K562 (cell line): ENCODE data around the gene LAMA1. TPM values are rescaled to one million over a fixed set of nuclear protein-coding genes. Genes with fewer than 3 reads are reported as not detected.

Experiments
- CREBBP ChIP-seq: IDR thresholded peaks from one replicate; pipeline ENCODE4 v1.6.1; 2012; ENCODE audit warnings: low read depth, mild to moderate bottlenecking, control low read depth, inconsistent platforms, low read length
- IFI16 ChIP-seq: fragments of 250-450 bp; sonication (Bioruptor Pico); IDR thresholded peaks from 2 replicates; pipeline ENCODE4 v2.1.2; 2022; ENCODE audit warnings: mild to moderate bottlenecking, inconsistent platforms
- LCOR ChIP-seq: sonication (generic); formaldehyde crosslinking; IDR thresholded peaks from 2 replicates; pipeline ENCODE4 v1.8.0; 2022; ENCODE audit warnings: mild to moderate bottlenecking, missing genetic modification reagents
- POLR3G ChIP-seq: IDR thresholded peaks from 2 replicates; pipeline ENCODE4 v1.6.1; 2011; ENCODE audit not compliant: insufficient read length, insufficient replicate concordance; ENCODE audit errors: extremely low read depth
- RAD21 ChIP-seq, 2 experiments: fragments of 250-450 bp in 1 of 2; fragments of 450-650 bp in 1 of 2; sonication (Bioruptor Pico) in 1 of 2; formaldehyde crosslinking in 1 of 2; IDR thresholded peaks in 1 of 2; conservative IDR thresholded peaks in 1 of 2; 2 replicates each; pipeline versions ENCODE4 v1.4.0 to v1.8.0; 2020 to 2022; ENCODE audit warnings: mild to moderate bottlenecking in 2 of 2, moderate library complexity in 1 of 2
- RAD51 ChIP-seq: fragments of 450-650 bp; IDR thresholded peaks from 2 replicates; pipeline ENCODE4 v1.7.1; 2016; ENCODE audit warnings: low read depth, mild to moderate bottlenecking, borderline replicate concordance
- RBM22 ChIP-seq: fragments of 200-400 bp; formaldehyde crosslinking; IDR thresholded peaks from 2 replicates; pipeline ENCODE4 v1.6.1; 2018; ENCODE audit warnings: low read length, low read depth; ENCODE audit not compliant: poor library complexity, severe bottlenecking
- SMAD3 ChIP-seq: fragments of 450-650 bp; formaldehyde crosslinking; conservative IDR thresholded peaks from 2 replicates; pipeline ENCODE4 v1.4.0; 2020; ENCODE audit warnings: mild to moderate bottlenecking
- TAL1 ChIP-seq: fragments of 450-650 bp; IDR thresholded peaks from 2 replicates; pipeline ENCODE4 v1.6.1; 2016; ENCODE audit warnings: mild to moderate bottlenecking
- XRCC3 ChIP-seq: fragments of 450-650 bp; IDR thresholded peaks from 2 replicates; pipeline ENCODE4 v1.6.1; 2017; ENCODE audit warnings: mild to moderate bottlenecking, moderate library complexity
- ZNF217 ChIP-seq: sonication (generic); formaldehyde crosslinking; IDR thresholded peaks from 2 replicates; pipeline ENCODE4 v1.8.0; 2022; ENCODE audit warnings: mild to moderate bottlenecking, missing genetic modification reagents
- ZNF253 ChIP-seq: fragments of 250-450 bp; sonication (Bioruptor Pico); conservative IDR thresholded peaks from 2 replicates; pipeline ENCODE4 v1.6.1; 2021; ENCODE audit warnings: mild to moderate bottlenecking
- ZNF3 ChIP-seq: fragments of 250-450 bp; sonication (Bioruptor Pico); IDR thresholded peaks from 2 replicates; pipeline ENCODE4 v1.5.0; 2021; ENCODE audit warnings: mild to moderate bottlenecking, moderate library complexity
- polyA plus RNA-seq, 8 experiments: library from polyadenylated mRNA; depleted of rRNA in 4 of 8; stranded (reverse) in 5 of 8; unstranded in 3 of 8; fragments of >200 nt; fragmentation: Nextera tagmentation in 2 of 8; fragmentation: Illumina TruSeq in 1 of 8; extraction: Ambion mirVana in 2 of 8; extraction: Trizol in 1 of 8; gene quantifications; 2 replicates each; pipeline versions ENCODE4 v1.2.1 to v1.2.3, GENCODE V29; 2011 to 2014; ENCODE audit warnings: inconsistent platforms in 1 of 8, missing spikeins in 1 of 8
- total RNA-seq, 7 experiments: library from RNA; depleted of rRNA in 6 of 7; stranded (reverse); fragments of >200 nt in 6 of 7; fragmentation: Illumina TruSeq in 2 of 7; extraction: Trizol in 2 of 7; gene quantifications; 2 replicates each; pipeline versions ENCODE4 v1.2.1 to v1.2.3, GENCODE V29; 2011 to 2021; ENCODE audit warnings: low replicate concordance in 1 of 7
- TF ChIP-seq, protein P1 (sequence below): fragments of 250-450 bp; sonication (Bioruptor Pico); IDR thresholded peaks from 2 replicates; pipeline ENCODE4 v1.8.0; 2022; ENCODE audit warnings: inconsistent platforms
- TF ChIP-seq, protein P2 (sequence below): fragments of 450-650 bp; IDR thresholded peaks from 2 replicates; pipeline ENCODE4 v1.6.1; 2016; ENCODE audit warnings: mild to moderate bottlenecking, moderate library complexity

Gene LAMA1
- total and polyA plus RNA-seq, 9 of the 15 experiments (the other 6 are each of a cell fraction or from before 2014, with no cell fraction given), result 0.04 TPM; not detected in 8

DNA sequence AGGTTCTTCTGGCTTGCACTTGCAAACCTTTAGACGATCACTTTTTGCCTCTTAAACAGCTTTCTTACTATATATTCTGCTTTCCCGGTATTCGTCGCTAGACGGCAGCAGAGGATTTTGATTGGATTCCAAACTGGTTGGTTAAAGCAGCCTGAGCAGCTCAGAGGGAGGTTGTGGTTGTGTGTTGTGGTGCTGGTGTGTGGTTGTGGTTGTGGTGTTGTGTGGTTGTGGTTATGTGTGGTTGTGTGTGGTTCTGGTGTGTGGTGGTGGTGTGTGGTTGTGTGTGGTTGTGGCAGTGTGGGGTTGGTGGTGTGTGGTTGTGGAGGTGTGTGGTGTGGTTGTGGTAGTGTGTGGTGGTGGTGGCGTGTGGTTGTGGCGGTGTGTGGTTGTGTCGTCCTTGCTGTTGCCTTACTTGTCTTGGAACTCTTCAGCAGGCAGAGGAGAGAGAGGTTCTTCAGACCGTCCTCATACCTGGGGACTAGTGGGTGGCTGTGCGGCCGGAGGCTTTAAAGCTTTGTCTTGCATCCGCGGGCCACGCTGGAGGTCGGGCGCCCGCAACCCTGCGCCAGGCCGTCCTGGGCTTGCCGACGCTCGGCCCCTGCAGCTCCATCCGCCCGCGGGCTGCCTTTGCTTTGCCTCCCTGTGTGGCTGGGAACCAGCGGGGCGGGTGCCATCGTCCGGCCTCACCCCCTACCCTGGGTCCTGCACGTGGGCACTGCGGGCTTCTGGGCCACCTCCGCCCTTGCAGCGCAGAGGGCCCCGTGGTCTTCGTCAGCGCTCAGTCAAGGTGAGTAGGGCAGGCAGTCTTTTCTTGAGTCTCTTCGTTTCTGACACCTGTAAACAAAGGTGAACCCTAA lies 197.3 kb downstream of the LAMA1 start (continued):
- TF ChIP-seq, protein P1, sequence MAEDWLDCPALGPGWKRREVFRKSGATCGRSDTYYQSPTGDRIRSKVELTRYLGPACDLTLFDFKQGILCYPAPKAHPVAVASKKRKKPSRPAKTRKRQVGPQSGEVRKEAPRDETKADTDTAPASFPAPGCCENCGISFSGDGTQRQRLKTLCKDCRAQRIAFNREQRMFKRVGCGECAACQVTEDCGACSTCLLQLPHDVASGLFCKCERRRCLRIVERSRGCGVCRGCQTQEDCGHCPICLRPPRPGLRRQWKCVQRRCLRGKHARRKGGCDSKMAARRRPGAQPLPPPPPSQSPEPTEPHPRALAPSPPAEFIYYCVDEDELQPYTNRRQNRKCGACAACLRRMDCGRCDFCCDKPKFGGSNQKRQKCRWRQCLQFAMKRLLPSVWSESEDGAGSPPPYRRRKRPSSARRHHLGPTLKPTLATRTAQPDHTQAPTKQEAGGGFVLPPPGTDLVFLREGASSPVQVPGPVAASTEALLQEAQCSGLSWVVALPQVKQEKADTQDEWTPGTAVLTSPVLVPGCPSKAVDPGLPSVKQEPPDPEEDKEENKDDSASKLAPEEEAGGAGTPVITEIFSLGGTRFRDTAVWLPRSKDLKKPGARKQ, result no peak
- TF ChIP-seq POLR3G, result no peak
- TF ChIP-seq XRCC3, result no peak
- no peak for TF ChIP-seq CREBBP
- TF ChIP-seq RAD51, result no peak
- no peak for TF ChIP-seq RBM22
- TF ChIP-seq ZNF253 (CRISPR knock-in tag), result no peak
- TF ChIP-seq ZNF217, result no peak
- TF ChIP-seq, protein P2, sequence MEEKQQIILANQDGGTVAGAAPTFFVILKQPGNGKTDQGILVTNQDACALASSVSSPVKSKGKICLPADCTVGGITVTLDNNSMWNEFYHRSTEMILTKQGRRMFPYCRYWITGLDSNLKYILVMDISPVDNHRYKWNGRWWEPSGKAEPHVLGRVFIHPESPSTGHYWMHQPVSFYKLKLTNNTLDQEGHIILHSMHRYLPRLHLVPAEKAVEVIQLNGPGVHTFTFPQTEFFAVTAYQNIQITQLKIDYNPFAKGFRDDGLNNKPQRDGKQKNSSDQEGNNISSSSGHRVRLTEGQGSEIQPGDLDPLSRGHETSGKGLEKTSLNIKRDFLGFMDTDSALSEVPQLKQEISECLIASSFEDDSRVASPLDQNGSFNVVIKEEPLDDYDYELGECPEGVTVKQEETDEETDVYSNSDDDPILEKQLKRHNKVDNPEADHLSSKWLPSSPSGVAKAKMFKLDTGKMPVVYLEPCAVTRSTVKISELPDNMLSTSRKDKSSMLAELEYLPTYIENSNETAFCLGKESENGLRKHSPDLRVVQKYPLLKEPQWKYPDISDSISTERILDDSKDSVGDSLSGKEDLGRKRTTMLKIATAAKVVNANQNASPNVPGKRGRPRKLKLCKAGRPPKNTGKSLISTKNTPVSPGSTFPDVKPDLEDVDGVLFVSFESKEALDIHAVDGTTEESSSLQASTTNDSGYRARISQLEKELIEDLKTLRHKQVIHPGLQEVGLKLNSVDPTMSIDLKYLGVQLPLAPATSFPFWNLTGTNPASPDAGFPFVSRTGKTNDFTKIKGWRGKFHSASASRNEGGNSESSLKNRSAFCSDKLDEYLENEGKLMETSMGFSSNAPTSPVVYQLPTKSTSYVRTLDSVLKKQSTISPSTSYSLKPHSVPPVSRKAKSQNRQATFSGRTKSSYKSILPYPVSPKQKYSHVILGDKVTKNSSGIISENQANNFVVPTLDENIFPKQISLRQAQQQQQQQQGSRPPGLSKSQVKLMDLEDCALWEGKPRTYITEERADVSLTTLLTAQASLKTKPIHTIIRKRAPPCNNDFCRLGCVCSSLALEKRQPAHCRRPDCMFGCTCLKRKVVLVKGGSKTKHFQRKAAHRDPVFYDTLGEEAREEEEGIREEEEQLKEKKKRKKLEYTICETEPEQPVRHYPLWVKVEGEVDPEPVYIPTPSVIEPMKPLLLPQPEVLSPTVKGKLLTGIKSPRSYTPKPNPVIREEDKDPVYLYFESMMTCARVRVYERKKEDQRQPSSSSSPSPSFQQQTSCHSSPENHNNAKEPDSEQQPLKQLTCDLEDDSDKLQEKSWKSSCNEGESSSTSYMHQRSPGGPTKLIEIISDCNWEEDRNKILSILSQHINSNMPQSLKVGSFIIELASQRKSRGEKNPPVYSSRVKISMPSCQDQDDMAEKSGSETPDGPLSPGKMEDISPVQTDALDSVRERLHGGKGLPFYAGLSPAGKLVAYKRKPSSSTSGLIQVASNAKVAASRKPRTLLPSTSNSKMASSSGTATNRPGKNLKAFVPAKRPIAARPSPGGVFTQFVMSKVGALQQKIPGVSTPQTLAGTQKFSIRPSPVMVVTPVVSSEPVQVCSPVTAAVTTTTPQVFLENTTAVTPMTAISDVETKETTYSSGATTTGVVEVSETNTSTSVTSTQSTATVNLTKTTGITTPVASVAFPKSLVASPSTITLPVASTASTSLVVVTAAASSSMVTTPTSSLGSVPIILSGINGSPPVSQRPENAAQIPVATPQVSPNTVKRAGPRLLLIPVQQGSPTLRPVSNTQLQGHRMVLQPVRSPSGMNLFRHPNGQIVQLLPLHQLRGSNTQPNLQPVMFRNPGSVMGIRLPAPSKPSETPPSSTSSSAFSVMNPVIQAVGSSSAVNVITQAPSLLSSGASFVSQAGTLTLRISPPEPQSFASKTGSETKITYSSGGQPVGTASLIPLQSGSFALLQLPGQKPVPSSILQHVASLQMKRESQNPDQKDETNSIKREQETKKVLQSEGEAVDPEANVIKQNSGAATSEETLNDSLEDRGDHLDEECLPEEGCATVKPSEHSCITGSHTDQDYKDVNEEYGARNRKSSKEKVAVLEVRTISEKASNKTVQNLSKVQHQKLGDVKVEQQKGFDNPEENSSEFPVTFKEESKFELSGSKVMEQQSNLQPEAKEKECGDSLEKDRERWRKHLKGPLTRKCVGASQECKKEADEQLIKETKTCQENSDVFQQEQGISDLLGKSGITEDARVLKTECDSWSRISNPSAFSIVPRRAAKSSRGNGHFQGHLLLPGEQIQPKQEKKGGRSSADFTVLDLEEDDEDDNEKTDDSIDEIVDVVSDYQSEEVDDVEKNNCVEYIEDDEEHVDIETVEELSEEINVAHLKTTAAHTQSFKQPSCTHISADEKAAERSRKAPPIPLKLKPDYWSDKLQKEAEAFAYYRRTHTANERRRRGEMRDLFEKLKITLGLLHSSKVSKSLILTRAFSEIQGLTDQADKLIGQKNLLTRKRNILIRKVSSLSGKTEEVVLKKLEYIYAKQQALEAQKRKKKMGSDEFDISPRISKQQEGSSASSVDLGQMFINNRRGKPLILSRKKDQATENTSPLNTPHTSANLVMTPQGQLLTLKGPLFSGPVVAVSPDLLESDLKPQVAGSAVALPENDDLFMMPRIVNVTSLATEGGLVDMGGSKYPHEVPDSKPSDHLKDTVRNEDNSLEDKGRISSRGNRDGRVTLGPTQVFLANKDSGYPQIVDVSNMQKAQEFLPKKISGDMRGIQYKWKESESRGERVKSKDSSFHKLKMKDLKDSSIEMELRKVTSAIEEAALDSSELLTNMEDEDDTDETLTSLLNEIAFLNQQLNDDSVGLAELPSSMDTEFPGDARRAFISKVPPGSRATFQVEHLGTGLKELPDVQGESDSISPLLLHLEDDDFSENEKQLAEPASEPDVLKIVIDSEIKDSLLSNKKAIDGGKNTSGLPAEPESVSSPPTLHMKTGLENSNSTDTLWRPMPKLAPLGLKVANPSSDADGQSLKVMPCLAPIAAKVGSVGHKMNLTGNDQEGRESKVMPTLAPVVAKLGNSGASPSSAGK, result no peak
- TF ChIP-seq RAD21 (CRISPR knock-in tag; conservative IDR thresholded peaks at IDR 0.05 in 1 of 2, IDR thresholded peaks at IDR 0.05 in 1 of 2), result peak; percentile 93 to 96
- no peak for TF ChIP-seq LCOR (CRISPR knock-in tag)
- TF ChIP-seq IFI16 (CRISPR knock-in tag), result no peak
- TF ChIP-seq ZNF3 (CRISPR knock-in tag), result no peak
- peak; percentile 20; the same call in 1 of the 2 replicates for TF ChIP-seq TAL1
- no peak for TF ChIP-seq SMAD3
